Measurements from ENCODE around the gene HOXB2.

DNA sequence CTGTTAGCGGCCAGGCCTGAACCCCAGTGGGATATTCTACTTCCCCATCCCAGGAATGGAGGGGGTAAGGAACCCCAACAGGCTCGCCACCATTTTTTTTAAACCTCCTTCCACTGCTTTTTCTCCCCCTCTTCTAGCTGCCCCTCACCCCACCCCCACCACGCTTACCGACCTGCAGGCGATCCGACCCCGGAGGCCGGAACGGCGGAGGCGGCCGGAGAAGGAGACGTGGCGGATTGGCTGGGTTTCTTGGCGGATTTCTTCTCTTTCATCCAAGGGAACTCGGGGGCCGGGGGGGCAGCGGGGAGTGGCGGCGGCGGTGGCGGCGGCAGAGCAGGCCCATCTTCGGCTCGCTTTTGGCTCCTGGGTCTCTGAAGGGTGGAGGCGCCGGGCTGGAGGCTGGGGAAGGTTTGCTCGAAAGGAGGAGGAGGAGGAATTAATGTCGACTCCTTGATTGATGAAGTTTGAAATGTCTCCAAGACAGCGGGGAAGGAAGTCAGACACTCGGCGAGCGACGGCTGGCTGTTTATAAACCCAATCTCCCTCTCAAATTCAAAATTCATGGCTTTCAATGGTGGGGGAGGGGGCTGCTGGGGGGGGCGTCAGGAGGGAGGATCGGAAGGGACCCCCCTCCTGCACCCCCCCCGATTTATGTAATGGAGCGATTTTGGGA, 424 bp downstream of the HOXB2 start:
- no peak for TF ChIP-seq POLR2A (IDR thresholded peaks at IDR 0.05; ENCODE audit: low read length)
- no peak for TF ChIP-seq SMC3 (IDR thresholded peaks at IDR 0.05)
- no peak for TF ChIP-seq ESRRA (IDR thresholded peaks at IDR 0.05; ENCODE audit: borderline replicate concordance, low read length)
- TF ChIP-seq, protein P1, sequence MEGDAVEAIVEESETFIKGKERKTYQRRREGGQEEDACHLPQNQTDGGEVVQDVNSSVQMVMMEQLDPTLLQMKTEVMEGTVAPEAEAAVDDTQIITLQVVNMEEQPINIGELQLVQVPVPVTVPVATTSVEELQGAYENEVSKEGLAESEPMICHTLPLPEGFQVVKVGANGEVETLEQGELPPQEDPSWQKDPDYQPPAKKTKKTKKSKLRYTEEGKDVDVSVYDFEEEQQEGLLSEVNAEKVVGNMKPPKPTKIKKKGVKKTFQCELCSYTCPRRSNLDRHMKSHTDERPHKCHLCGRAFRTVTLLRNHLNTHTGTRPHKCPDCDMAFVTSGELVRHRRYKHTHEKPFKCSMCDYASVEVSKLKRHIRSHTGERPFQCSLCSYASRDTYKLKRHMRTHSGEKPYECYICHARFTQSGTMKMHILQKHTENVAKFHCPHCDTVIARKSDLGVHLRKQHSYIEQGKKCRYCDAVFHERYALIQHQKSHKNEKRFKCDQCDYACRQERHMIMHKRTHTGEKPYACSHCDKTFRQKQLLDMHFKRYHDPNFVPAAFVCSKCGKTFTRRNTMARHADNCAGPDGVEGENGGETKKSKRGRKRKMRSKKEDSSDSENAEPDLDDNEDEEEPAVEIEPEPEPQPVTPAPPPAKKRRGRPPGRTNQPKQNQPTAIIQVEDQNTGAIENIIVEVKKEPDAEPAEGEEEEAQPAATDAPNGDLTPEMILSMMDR (IDR thresholded peaks at IDR 0.05) = no peak
- TF ChIP-seq BHLHE40 (IDR thresholded peaks at IDR 0.05; ENCODE audit: low read depth, low read length) = no peak
- TF ChIP-seq, protein P2, sequence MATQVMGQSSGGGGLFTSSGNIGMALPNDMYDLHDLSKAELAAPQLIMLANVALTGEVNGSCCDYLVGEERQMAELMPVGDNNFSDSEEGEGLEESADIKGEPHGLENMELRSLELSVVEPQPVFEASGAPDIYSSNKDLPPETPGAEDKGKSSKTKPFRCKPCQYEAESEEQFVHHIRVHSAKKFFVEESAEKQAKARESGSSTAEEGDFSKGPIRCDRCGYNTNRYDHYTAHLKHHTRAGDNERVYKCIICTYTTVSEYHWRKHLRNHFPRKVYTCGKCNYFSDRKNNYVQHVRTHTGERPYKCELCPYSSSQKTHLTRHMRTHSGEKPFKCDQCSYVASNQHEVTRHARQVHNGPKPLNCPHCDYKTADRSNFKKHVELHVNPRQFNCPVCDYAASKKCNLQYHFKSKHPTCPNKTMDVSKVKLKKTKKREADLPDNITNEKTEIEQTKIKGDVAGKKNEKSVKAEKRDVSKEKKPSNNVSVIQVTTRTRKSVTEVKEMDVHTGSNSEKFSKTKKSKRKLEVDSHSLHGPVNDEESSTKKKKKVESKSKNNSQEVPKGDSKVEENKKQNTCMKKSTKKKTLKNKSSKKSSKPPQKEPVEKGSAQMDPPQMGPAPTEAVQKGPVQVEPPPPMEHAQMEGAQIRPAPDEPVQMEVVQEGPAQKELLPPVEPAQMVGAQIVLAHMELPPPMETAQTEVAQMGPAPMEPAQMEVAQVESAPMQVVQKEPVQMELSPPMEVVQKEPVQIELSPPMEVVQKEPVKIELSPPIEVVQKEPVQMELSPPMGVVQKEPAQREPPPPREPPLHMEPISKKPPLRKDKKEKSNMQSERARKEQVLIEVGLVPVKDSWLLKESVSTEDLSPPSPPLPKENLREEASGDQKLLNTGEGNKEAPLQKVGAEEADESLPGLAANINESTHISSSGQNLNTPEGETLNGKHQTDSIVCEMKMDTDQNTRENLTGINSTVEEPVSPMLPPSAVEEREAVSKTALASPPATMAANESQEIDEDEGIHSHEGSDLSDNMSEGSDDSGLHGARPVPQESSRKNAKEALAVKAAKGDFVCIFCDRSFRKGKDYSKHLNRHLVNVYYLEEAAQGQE (IDR thresholded peaks at IDR 0.05) = no peak
- TF ChIP-seq KDM5A (IDR thresholded peaks at IDR 0.05) = no peak
- no peak for TF ChIP-seq MAFK (IDR thresholded peaks at IDR 0.05; ENCODE audit: partially characterized antibody)
- TF ChIP-seq JUN (IDR thresholded peaks at IDR 0.05) = no peak
- TF ChIP-seq ZFP36 (IDR thresholded peaks at IDR 0.05; ENCODE audit: borderline replicate concordance, partially characterized antibody) = no peak
- no peak for TF ChIP-seq RCOR1 (IDR thresholded peaks at IDR 0.05; ENCODE audit: low read depth, low read length)
- no peak for TF ChIP-seq RAD21 (conservative IDR thresholded peaks at IDR 0.05 in 1 of 2, IDR thresholded peaks at IDR 0.05 in 1 of 2)
- no peak for TF ChIP-seq EP300 (IDR thresholded peaks at IDR 0.05)

All from A549 (cell line).